ENCODE data around the gene TTL. TPM values are rescaled to one million over a fixed set of nuclear protein-coding genes. Genes with fewer than 3 reads are reported as not detected.

The TTL gene
- total and polyA plus RNA-seq, 2 donors: 18.3 to 37.2 TPM

GRCh38 chr2:112451317-112451716, 30.6 kb upstream of the TTL start:
- H3K4me3 ChIP-seq (ENCODE audit: low read depth, low read length): no peak overlapping the region
- WGBS: 96% methylated on average over 1 of the region's 1 CpG
- no peaks in the 10 kb centered on the region for H3K36me3 ChIP-seq (ENCODE audit: insufficient read depth)
- H3K27ac ChIP-seq (ENCODE audit: low read depth): no peak overlapping the region
- no peaks in the 10 kb centered on the region for H3K4me1 ChIP-seq (ENCODE audit: insufficient read depth)
- DNase-seq (ENCODE audit: extremely low spot score): no peak

DNA sequence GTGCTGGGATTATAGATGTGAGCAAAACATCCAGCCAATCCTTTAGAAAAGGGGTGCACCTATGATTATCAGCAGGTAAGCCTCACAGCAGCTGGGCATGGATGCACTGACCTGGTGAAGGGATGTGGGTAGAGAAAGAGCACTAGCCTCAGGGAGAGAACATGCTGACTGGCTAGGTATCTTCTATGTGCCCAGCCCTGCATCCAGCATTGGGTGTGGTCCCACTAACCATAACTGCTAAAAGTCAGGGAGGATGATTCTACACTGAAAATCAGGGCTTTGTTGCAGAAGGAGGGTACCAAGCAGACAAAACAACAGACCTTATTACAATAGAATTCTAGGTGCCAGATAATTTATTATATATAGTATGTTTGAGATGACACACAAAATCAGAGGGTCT, 27.4 kb upstream of the TTL start:
- no peak for DNase-seq (ENCODE audit: extremely low spot score)
- no peaks in the 10 kb centered on the region for H3K36me3 ChIP-seq (ENCODE audit: insufficient read depth)
- H3K27ac ChIP-seq (ENCODE audit: low read depth): no peak overlapping the region
- H3K4me1 ChIP-seq (ENCODE audit: insufficient read depth): no peaks in the 10 kb centered on the region
- H3K4me3 ChIP-seq (ENCODE audit: low read depth, low read length): no peak overlapping the region

- Histone ChIP-seq H3K27ac (ENCODE audit: low read depth) (no peak overlapping the region), H3K36me3 (ENCODE audit: insufficient read depth) (no peaks in the 10 kb centered on the region), H3K4me3 (ENCODE audit: low read depth, low read length) (no peak overlapping the region), H3K4me1 (ENCODE audit: insufficient read depth) (no peaks in the 10 kb centered on the region)
- WGBS: 92% methylated on average over 1 of the region's 1 CpG
- no peak for DNase-seq (ENCODE audit: extremely low spot score)
Measured at GRCh38 chr2:112459372-112459771, 22.6 kb upstream of the TTL start.

- WGBS: 69% methylated on average over 5 of the region's 5 CpGs
- no peak for DNase-seq (ENCODE audit: extremely low spot score)
- Histone ChIP-seq H3K4me3 (ENCODE audit: low read depth, low read length) (no peak overlapping the region), H3K36me3 (ENCODE audit: insufficient read depth) (no peaks in the 10 kb centered on the region), H3K27ac (ENCODE audit: low read depth) (no peak overlapping the region), H3K4me1 (ENCODE audit: insufficient read depth) (no peaks in the 10 kb centered on the region)
Measured at GRCh38 chr2:112462178-112462577, 19.8 kb upstream of the TTL start.

DNA sequence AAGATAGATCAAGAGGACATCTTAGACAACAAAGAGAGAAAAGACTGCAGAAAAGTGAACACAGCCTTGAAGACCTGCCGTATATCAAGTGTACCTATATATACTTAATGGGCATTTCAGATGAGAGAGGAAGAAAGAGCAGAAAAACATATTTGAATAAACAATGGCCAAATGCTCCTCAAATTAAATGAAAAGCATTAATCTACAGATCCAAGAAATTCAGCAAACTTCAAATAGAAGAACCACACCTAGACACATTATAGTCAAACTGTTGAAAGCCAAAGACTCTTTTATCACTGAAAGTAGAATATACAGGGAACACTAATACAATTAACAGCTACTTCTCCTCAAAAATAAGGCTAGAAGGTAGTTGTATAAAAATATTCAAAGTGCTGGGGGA, 18.7 kb upstream of the TTL start:
- WGBS: 96% methylated on average over 1 of the region's 1 CpG
- no peak overlapping the region for H3K27ac ChIP-seq (ENCODE audit: low read depth)
- H3K36me3 ChIP-seq (ENCODE audit: insufficient read depth): no peaks in the 10 kb centered on the region
- no peak for DNase-seq (ENCODE audit: extremely low spot score)
- H3K4me3 ChIP-seq (ENCODE audit: low read depth, low read length): no peak overlapping the region
- no peaks in the 10 kb centered on the region for H3K4me1 ChIP-seq (ENCODE audit: insufficient read depth)

- no peaks in the 10 kb centered on the region for H3K4me1 ChIP-seq (ENCODE audit: insufficient read depth)
- no peak overlapping the region for H3K4me3 ChIP-seq (ENCODE audit: low read depth, low read length)
- no peak overlapping the region for H3K27ac ChIP-seq (ENCODE audit: low read depth)
- 66% methylated on average over 3 of the region's 3 CpGs for WGBS
- DNase-seq (ENCODE audit: extremely low spot score): no peak
- no peaks in the 10 kb centered on the region for H3K36me3 ChIP-seq (ENCODE audit: insufficient read depth)
Measured at GRCh38 chr2:112465382-112465781, 16.6 kb upstream of the TTL start.

GRCh38 chr2:112472547-112473263, 9.3 kb upstream of the TTL start:
- H3K4me1 ChIP-seq (ENCODE audit: insufficient read depth): no peaks in the 10 kb centered on the region
- 88% methylated on average over 6 of the region's 6 CpGs for WGBS
- H3K4me3 ChIP-seq (ENCODE audit: low read depth, low read length): no peak overlapping the region
- DNase-seq (ENCODE audit: extremely low spot score): no peak
- no peaks in the 10 kb centered on the region for H3K36me3 ChIP-seq (ENCODE audit: insufficient read depth)
- H3K27ac ChIP-seq (ENCODE audit: low read depth): no peak overlapping the region

- H3K4me3 ChIP-seq (ENCODE audit: low read depth, low read length): no peak overlapping the region
- no peak for DNase-seq (ENCODE audit: extremely low spot score)
- no peaks in the 10 kb centered on the region for H3K4me1 ChIP-seq (ENCODE audit: insufficient read depth)
- WGBS: 76% methylated on average over 6 of the region's 6 CpGs
- H3K27ac ChIP-seq (ENCODE audit: low read depth): no peak overlapping the region
- H3K36me3 ChIP-seq (ENCODE audit: insufficient read depth): no peaks in the 10 kb centered on the region
Measured at GRCh38 chr2:112474844-112475486, 7.0 kb upstream of the TTL start.

DNA sequence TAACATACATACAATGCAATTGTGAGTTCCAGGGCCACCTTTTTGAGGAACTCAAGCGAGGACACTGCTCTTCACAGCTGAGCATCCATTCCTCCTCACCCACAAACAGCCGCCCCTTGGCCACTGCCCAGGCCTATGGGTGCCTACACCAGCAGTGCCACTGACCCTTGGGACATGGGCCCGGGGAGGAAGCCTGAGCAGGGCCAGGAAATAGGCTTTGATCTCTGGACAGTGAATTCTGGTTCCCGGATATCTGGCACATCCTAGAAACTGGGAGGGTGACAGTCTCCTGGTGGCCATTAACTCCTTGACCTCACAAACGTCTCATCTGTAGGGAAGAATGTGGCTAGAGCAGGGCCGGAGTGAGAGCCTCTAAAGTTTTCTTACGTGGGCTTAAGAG, 5.5 kb upstream of the TTL start:
- 67% methylated on average over 7 of the region's 7 CpGs for WGBS
- H3K27ac ChIP-seq (ENCODE audit: low read depth): no peak overlapping the region
- no peaks in the 10 kb centered on the region for H3K36me3 ChIP-seq (ENCODE audit: insufficient read depth)
- H3K4me3 ChIP-seq (ENCODE audit: low read depth, low read length): no peak overlapping the region
- no peak for DNase-seq (ENCODE audit: extremely low spot score)
- no peaks in the 10 kb centered on the region for H3K4me1 ChIP-seq (ENCODE audit: insufficient read depth)

- H3K4me3 ChIP-seq (ENCODE audit: low read depth, low read length): no peak overlapping the region
- H3K36me3 ChIP-seq (ENCODE audit: insufficient read depth): no peaks in the 10 kb centered on the region
- no peak for DNase-seq (ENCODE audit: extremely low spot score)
- peaks cover 2% of the 10 kb centered on the region for H3K4me1 ChIP-seq (ENCODE audit: insufficient read depth)
- 15% methylated on average over 20 of the region's 20 CpGs for WGBS
- no peak overlapping the region for H3K27ac ChIP-seq (ENCODE audit: low read depth)
Measured at GRCh38 chr2:112480530-112481049, 1.4 kb upstream of the TTL start.

GRCh38 chr2:112481050-112481527, 867 bp upstream of the TTL start:
- peak overlapping the region; percentile 44 for H3K27ac ChIP-seq (ENCODE audit: low read depth)
- under 1% methylated on average over 19 of the region's 19 CpGs for WGBS
- peak overlapping the region; percentile 90 for H3K4me3 ChIP-seq (ENCODE audit: low read depth, low read length)
- DNase-seq (ENCODE audit: extremely low spot score): peak; percentile 15
- H3K4me1 ChIP-seq (ENCODE audit: insufficient read depth): peaks cover 2% of the 10 kb centered on the region
- no peaks in the 10 kb centered on the region for H3K36me3 ChIP-seq (ENCODE audit: insufficient read depth)

DNA sequence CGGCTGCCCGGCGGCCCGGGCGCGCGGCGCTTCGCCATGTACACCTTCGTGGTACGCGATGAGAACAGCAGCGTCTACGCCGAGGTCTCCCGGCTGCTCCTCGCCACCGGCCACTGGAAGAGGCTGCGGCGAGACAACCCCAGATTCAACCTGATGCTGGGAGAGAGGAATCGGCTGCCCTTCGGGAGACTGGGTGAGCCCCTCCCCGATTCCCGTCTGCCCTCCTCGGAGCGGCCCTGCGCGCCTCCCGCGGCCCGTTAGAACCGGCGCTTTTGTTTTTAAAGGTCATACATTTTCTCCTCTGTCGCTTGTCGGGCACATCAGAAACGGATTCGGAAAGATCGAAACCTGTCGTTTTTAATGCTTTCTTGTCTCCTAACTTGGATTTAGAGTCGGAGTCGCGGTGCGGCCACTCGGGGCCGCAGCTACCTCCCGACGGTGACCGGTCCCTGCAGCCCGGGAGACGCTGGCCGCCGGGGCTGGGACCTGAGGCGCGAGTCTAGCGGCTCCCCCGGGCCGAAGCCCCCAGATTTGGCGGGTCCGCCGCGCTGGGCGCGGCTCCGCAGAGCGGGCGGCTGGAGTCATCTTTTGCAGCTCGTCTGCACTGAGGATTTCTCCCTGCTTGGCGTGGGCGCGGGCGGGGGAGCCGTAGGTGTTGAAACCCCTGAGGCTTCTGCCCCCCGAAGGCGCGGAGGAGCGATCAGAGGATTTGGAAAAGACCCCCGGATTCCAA, 519 bp downstream of the TTL start:
- Histone ChIP-seq H3K4me1 (ENCODE audit: insufficient read depth) (peaks cover 2% of the 10 kb centered on the region), H3K36me3 (ENCODE audit: insufficient read depth) (no peaks in the 10 kb centered on the region), H3K27ac (ENCODE audit: low read depth) (peak overlapping the region; percentile 86), H3K4me3 (ENCODE audit: low read depth, low read length) (peak overlapping the region; percentile 90)
- DNase-seq (ENCODE audit: extremely low spot score): no peak
- under 1% methylated on average over 77 of the region's 77 CpGs for WGBS

DNA sequence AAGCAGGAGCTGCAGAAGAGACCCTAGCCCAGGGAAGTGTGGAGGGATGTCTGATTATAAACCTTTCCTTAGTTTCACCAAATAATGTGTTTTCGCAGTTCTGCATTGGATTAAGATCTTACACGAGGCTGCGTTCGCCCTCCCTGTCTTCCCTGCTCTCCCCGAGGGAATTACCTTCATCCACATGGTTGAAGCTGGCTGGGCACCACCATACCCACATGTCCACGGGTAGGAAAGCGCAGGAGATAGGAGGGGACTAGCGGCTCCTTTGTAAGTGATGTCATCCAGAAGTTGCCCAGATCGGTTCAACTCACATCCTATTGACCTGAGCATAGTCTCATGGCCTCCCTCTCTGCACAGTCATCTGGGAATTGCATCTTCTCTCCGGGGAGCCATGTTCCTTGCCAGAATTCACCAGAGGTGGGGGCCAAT, 1.1 kb downstream of the TTL start:
- Histone ChIP-seq H3K4me3 (ENCODE audit: low read depth, low read length) (peak overlapping the region; percentile 90), H3K4me1 (ENCODE audit: insufficient read depth) (peaks cover 2% of the 10 kb centered on the region), H3K27ac (ENCODE audit: low read depth) (no peak overlapping the region), H3K36me3 (ENCODE audit: insufficient read depth) (no peaks in the 10 kb centered on the region)
- DNase-seq (ENCODE audit: extremely low spot score): no peak
- 6% methylated on average over 10 of the region's 10 CpGs for WGBS

GRCh38 chr2:112483831-112484230, 1.9 kb downstream of the TTL start:
- Histone ChIP-seq H3K4me1 (ENCODE audit: insufficient read depth) (peaks cover 2% of the 10 kb centered on the region), H3K4me3 (ENCODE audit: low read depth, low read length) (no peak overlapping the region), H3K27ac (ENCODE audit: low read depth) (no peak overlapping the region), H3K36me3 (ENCODE audit: insufficient read depth) (no peaks in the 10 kb centered on the region)
- DNase-seq (ENCODE audit: extremely low spot score): no peak
- 81% methylated on average over 3 of the region's 3 CpGs for WGBS

Data from urinary bladder (tissue), 4 donors.